ENCODE results near the gene EPB41L5.

DNA sequence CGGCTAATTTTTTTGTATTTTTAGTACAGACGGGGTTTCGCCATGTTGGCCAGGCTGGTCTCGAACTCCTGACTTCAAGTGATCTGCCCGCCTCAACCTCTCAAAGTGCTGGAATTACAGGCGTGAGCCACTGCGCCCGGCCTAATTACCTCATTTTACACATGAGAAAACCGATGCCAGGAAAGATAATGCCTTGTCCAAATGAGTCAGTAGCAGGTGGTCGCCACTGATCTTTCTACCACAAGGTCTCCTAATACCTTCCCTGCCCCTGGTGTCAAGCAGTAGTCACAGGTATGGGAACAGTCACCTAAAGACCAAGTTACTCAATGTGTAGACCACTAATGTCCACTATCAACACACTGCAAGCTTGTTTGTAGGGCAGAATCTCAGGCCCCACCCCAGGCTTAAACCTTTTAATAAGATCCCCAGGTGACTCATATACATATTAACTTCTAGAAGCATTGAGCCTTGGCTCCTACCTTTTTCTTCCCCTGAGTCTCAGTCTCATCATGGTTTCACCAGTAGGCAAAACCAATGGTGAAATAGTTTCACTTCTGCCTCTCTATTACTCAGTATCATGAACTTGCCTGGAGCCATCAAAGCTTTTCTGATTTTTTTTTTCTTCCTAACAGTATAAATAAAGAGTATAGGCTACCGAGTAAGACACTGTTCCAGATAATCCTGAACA, 6.9 kb upstream of the EPB41L5 start:
- no peak for TF ChIP-seq POLR2A (IDR thresholded peaks at IDR 0.05)
- TF ChIP-seq, protein P1, sequence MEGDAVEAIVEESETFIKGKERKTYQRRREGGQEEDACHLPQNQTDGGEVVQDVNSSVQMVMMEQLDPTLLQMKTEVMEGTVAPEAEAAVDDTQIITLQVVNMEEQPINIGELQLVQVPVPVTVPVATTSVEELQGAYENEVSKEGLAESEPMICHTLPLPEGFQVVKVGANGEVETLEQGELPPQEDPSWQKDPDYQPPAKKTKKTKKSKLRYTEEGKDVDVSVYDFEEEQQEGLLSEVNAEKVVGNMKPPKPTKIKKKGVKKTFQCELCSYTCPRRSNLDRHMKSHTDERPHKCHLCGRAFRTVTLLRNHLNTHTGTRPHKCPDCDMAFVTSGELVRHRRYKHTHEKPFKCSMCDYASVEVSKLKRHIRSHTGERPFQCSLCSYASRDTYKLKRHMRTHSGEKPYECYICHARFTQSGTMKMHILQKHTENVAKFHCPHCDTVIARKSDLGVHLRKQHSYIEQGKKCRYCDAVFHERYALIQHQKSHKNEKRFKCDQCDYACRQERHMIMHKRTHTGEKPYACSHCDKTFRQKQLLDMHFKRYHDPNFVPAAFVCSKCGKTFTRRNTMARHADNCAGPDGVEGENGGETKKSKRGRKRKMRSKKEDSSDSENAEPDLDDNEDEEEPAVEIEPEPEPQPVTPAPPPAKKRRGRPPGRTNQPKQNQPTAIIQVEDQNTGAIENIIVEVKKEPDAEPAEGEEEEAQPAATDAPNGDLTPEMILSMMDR (IDR thresholded peaks at IDR 0.05) = no peak

All from adrenal gland (tissue), 5 donors.